Neural progenitor cell (in vitro differentiated cells): ENCODE data around the gene DTWD1. TPM values are rescaled to one million over a fixed set of nuclear protein-coding genes. Genes with fewer than 3 reads are reported as not detected.

Source experiments
- DNase-seq: peaks from one replicate; pipeline ENCODE4 v3.0.0-alpha.2; 2016; ENCODE audit warnings: low spot score
- H2AFZ ChIP-seq: fragments of 200-600 bp; sonication (generic); replicated peaks from 2 replicates; pipeline ENCODE4 v1.6.1; 2016; ENCODE audit warnings: antibody characterized with exemption
- H3F3A ChIP-seq: fragments of 200-600 bp; sonication (generic); 2 replicates; pipeline ENCODE4 v1.6.1; 2016; ENCODE audit warnings: antibody characterized with exemption, low read depth
- H3K27ac ChIP-seq: fragments of 200-600 bp; sonication (generic); 2 replicates; pipeline ENCODE4 v1.5.1; 2016; ENCODE audit warnings: mild to moderate bottlenecking
- H3K27me3 ChIP-seq: fragments of 200-600 bp; sonication (generic); 2 replicates; pipeline ENCODE4 v1.6.1; 2016; ENCODE audit warnings: mild to moderate bottlenecking, moderate library complexity
- H3K36me3 ChIP-seq: fragments of 200-600 bp; sonication (generic); 2 replicates; pipeline ENCODE4 v1.5.1; 2016
- H3K4me1 ChIP-seq: fragments of 200-600 bp; sonication (generic); 2 replicates; pipeline ENCODE4 v1.6.1; 2016; ENCODE audit warnings: mixed run types
- H3K4me2 ChIP-seq: fragments of 200-600 bp; sonication (generic); 2 replicates; pipeline ENCODE4 v1.6.1; 2016
- H3K4me3 ChIP-seq: fragments of 200-600 bp; sonication (generic); 2 replicates; pipeline ENCODE4 v1.5.1; 2016
- H3K79me2 ChIP-seq: fragments of 200-600 bp; sonication (generic); 2 replicates; pipeline ENCODE4 v1.6.1; 2016; ENCODE audit warnings: low read depth
- H3K9ac ChIP-seq: fragments of 200-600 bp; sonication (generic); 2 replicates; pipeline ENCODE4 v1.6.1; 2016
- H3K9me3 ChIP-seq: fragments of 200-600 bp; sonication (generic); 2 replicates; pipeline ENCODE4 v1.5.1; 2016; ENCODE audit warnings: low read depth
- H4K20me1 ChIP-seq: fragments of 200-600 bp; sonication (generic); 2 replicates; pipeline ENCODE4 v1.6.1; 2016; ENCODE audit warnings: low read depth
- H3K27ac Mint-ChIP-seq: 3 replicates; pipeline ENCODE4 v1.8.0; 2021; ENCODE audit warnings: mixed read lengths
- H3K27me3 Mint-ChIP-seq: 2 replicates; pipeline ENCODE4 v1.8.0; 2022; ENCODE audit warnings: low read depth, mild to moderate bottlenecking, inconsistent platforms, moderate library complexity, mixed read lengths; ENCODE audit not compliant: insufficient read depth
- H3K36me3 Mint-ChIP-seq: 3 replicates; pipeline ENCODE4 v1.8.0; 2021; ENCODE audit warnings: mixed read lengths
- H3K4me1 Mint-ChIP-seq: 3 replicates; pipeline ENCODE4 v1.8.0; 2021; ENCODE audit warnings: mixed read lengths
- H3K4me3 Mint-ChIP-seq: 3 replicates; pipeline ENCODE4 v1.8.0; 2021; ENCODE audit warnings: mild to moderate bottlenecking, moderate library complexity, mixed read lengths
- H3K9me3 Mint-ChIP-seq: 3 replicates; pipeline ENCODE4 v1.8.0; 2020; ENCODE audit warnings: mixed read lengths
- CTCF ChIP-seq: fragments of 200-600 bp; sonication (generic); IDR thresholded peaks from 2 replicates; pipeline ENCODE4 v1.5.1; 2017; ENCODE audit warnings: antibody characterized with exemption, mild to moderate bottlenecking
- EZH2 ChIP-seq: fragments of 200-600 bp; sonication (generic); IDR thresholded peaks from 2 replicates; pipeline ENCODE4 v1.6.1; 2017; ENCODE audit warnings: antibody characterized with exemption, mild to moderate bottlenecking, moderate library complexity
- EZH2phosphoT487 ChIP-seq: fragments of 200-600 bp; sonication (generic); IDR thresholded peaks from 2 replicates; pipeline ENCODE4 v1.6.1; 2017; ENCODE audit warnings: antibody characterized with exemption
- total RNA-seq: library from RNA; depleted of rRNA; stranded (reverse); fragments of >200 nt; gene quantifications from 2 replicates; pipeline ENCODE4 v1.2.3, GENCODE V29; 2015; ENCODE audit warnings: low replicate concordance

Gene DTWD1
- total RNA-seq, 1 donor from 2014 or later, result 66.0 TPM

- Mint-ChIP-seq H3K9me3 (peaks cover 6% of the 10 kb centered on the region), H3K4me3 (peak overlapping the region; percentile 98), H3K36me3 (peaks cover 17% of the 10 kb centered on the region), H3K27me3 (no peaks in the 10 kb centered on the region), H3K4me1 (peaks cover 22% of the 10 kb centered on the region), H3K27ac (peak overlapping the region; percentile 85)
- Histone ChIP-seq H3K4me3 (peak overlapping the region; percentile 89), H2AFZ (peak overlapping the region; percentile 91), H3K9ac (peak overlapping the region; percentile 87), H3F3A (no peaks in the 10 kb centered on the region), H3K79me2 (peaks cover 61% of the 10 kb centered on the region), H3K4me1 (peaks cover 38% of the 10 kb centered on the region), H3K9me3 (no peaks in the 10 kb centered on the region), H3K36me3 (no peaks in the 10 kb centered on the region), H3K27me3 (no peaks in the 10 kb centered on the region), H3K4me2 (peak overlapping the region; percentile 95), H4K20me1 (no peaks in the 10 kb centered on the region), H3K27ac (peak overlapping the region; percentile 91)
- no peak for DNase-seq
- TF ChIP-seq EZH2phosphoT487, result no peak
These were observed 558 bp downstream of the DTWD1 start for GRCh38 chr15:49621401-49621811.

DNA sequence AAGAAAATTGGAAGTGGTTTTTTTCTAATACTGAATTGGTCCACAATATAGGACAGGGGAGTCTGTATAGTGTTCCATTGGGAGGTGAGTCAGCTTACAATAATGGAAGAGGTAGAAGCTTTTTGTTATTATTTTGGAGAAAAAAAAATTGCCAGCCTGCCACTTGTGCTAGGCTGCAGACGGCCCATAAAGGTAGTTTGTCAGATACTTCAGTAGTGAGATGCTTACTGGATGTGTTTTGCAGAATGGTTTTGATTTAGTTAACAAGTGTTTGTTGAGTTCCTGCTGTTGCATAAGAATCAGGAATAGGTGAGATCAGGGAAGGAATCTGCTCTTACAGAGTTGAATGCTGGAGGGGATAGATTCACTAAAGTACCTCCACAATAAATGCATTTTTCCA is 1.0 kb downstream of the DTWD1 start:
- peak overlapping the region; percentile 89 for H3K4me3 ChIP-seq
- H3K27me3 ChIP-seq, result no peaks in the 10 kb centered on the region
- no peak overlapping the region for H2AFZ ChIP-seq
- Mint-ChIP-seq H3K27ac (no peak overlapping the region), H3K4me1 (peaks cover 22% of the 10 kb centered on the region), H3K4me3 (peak overlapping the region; percentile 98), H3K9me3 (peaks cover 3% of the 10 kb centered on the region), H3K27me3 (no peaks in the 10 kb centered on the region), H3K36me3 (peaks cover 16% of the 10 kb centered on the region)
- H3K9ac ChIP-seq, result peak overlapping the region; percentile 87
- H3K36me3 ChIP-seq, result no peaks in the 10 kb centered on the region
- no peaks in the 10 kb centered on the region for H3F3A ChIP-seq
- H3K4me2 ChIP-seq, result peak overlapping the region; percentile 95
- H3K79me2 ChIP-seq, result peaks cover 66% of the 10 kb centered on the region
- no peaks in the 10 kb centered on the region for H3K9me3 ChIP-seq
- no peak overlapping the region for H3K27ac ChIP-seq
- H3K4me1 ChIP-seq, result peaks cover 38% of the 10 kb centered on the region
- no peak for DNase-seq
- no peak for TF ChIP-seq CTCF
- no peak for TF ChIP-seq EZH2
- TF ChIP-seq EZH2phosphoT487, result no peak
- no peaks in the 10 kb centered on the region for H4K20me1 ChIP-seq

DNA sequence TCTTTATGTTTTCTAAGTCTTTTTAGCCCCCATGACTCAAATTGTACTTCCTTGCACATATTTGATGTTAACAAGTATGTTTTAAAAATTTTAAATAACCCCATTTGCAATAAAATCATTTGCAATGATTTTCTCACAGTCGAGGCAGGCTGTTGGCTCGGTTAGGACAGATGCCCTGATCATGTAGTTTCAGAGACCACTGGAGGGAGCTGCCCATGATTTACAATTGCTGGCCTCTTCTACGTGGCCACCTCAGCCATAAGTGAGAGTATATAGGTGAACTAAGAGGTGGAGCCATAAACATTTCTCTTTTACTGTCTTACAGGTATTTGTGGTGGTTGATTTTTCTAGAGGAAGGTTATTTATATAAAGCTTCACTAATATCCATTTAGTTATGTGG is 1.7 kb downstream of the DTWD1 start:
- Histone ChIP-seq H3K4me2 (peak overlapping the region; percentile 95), H3F3A (no peaks in the 10 kb centered on the region), H2AFZ (no peak overlapping the region), H3K79me2 (peaks cover 73% of the 10 kb centered on the region), H3K27ac (no peak overlapping the region), H3K9ac (no peak overlapping the region), H3K4me1 (peaks cover 38% of the 10 kb centered on the region), H3K36me3 (no peaks in the 10 kb centered on the region), H3K4me3 (peak overlapping the region; percentile 89), H3K9me3 (no peaks in the 10 kb centered on the region), H3K27me3 (no peaks in the 10 kb centered on the region), H4K20me1 (no peaks in the 10 kb centered on the region)
- Mint-ChIP-seq H3K9me3 (peaks cover 3% of the 10 kb centered on the region), H3K36me3 (peaks cover 16% of the 10 kb centered on the region), H3K4me1 (peaks cover 22% of the 10 kb centered on the region), H3K4me3 (peak overlapping the region; percentile 98), H3K27me3 (no peaks in the 10 kb centered on the region), H3K27ac (no peak overlapping the region)
- no peak for TF ChIP-seq EZH2
- TF ChIP-seq CTCF, result peak; percentile 48
- DNase-seq, result peak; percentile 45

DNA sequence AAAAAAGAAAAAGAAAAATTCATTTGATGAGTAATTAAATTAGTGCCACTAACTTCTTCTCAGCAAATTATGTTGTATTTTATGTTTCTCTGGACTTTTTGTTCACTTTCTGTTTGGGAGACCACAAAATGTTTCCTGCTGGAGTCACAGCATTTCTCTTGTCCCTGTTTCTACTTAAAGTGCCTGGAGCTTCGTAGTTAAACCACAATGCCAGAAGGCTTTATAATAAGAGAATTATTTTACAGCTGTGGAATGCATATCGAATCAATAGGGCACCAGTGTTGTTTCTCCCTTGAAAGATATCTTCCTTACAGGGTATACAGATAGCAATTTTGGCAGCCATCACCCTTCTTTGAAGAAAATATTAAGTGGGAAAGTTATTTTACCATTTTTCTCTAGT is 3.2 kb downstream of the DTWD1 start:
- TF ChIP-seq EZH2phosphoT487, result no peak
- no peak for TF ChIP-seq EZH2
- TF ChIP-seq CTCF, result no peak
- no peaks in the 10 kb centered on the region for H3F3A ChIP-seq
- H3K9me3 ChIP-seq, result no peaks in the 10 kb centered on the region
- DNase-seq, result no peak
- H3K9ac ChIP-seq, result no peak overlapping the region
- H3K36me3 Mint-ChIP-seq, result peaks cover 20% of the 10 kb centered on the region
- H3K4me3 Mint-ChIP-seq, result no peak overlapping the region
- H3K36me3 ChIP-seq, result no peaks in the 10 kb centered on the region
- no peaks in the 10 kb centered on the region for H4K20me1 ChIP-seq
- H3K79me2 ChIP-seq, result peaks cover 77% of the 10 kb centered on the region
- peaks cover 18% of the 10 kb centered on the region for H3K4me1 Mint-ChIP-seq
- peak overlapping the region; percentile 41 for H3K4me2 ChIP-seq
- no peak overlapping the region for H3K27ac ChIP-seq
- no peaks in the 10 kb centered on the region for H3K27me3 Mint-ChIP-seq
- no peak overlapping the region for H3K4me3 ChIP-seq
- no peak overlapping the region for H3K27ac Mint-ChIP-seq
- no peak overlapping the region for H2AFZ ChIP-seq
- no peaks in the 10 kb centered on the region for H3K27me3 ChIP-seq
- peaks cover 3% of the 10 kb centered on the region for H3K9me3 Mint-ChIP-seq
- H3K4me1 ChIP-seq, result peaks cover 38% of the 10 kb centered on the region
